GM20431 (cell line): ENCODE results near the gene WDR90.

Experiments
- in situ Hi-C: fragments of 300-500 bp; cut with MseI, MboI; formaldehyde crosslinking; loops from one replicate; pipeline ENCODE4 v1.15.0; 2020; ENCODE audit warnings: low sequenced_read_pairs; ENCODE audit not compliant: unreplicated experiment

WDR90 gene

GRCh38 chr16:703406-703805, 54.2 kb downstream of the WDR90 start:
- in situ Hi-C loops, result no loop called here

GRCh38 chr16:704047-704446, 54.9 kb downstream of the WDR90 start:
- in situ Hi-C loops, result no loop called here

- in situ Hi-C loops, result no loop called here
These were observed 55.6 kb downstream of the WDR90 start for GRCh38 chr16:704552-705380.

GRCh38 chr16:705431-706188, 56.4 kb downstream of the WDR90 start, which contains the start of gene FBXL16:
FBXL16 (minus strand) TSS chr16:705801; CDS start chr16:697405, 8,396 bp downstream.
- in situ Hi-C loops, result no loop called here

GRCh38 chr16:706189-707061, 57.3 kb downstream of the WDR90 start:
- in situ Hi-C loops, result no loop called here

- in situ Hi-C loops, result no loop called here
These were observed 57.9 kb downstream of the WDR90 start for GRCh38 chr16:707062-707538.

GRCh38 chr16:708019-708418, 58.9 kb downstream of the WDR90 start:
- in situ Hi-C loops, result no loop called here

GRCh38 chr16:708959-709358, 59.8 kb downstream of the WDR90 start:
- in situ Hi-C loops, result no loop called here

GRCh38 chr16:709566-710499, 60.7 kb downstream of the WDR90 start:
- in situ Hi-C loops, result loop anchor here (10.0 kb wide), 1 partner anchor 75 kb away; the partner anchor contains the start of genes CHTF18 and RPUSD1

GRCh38 chr16:710500-711075, 61.4 kb downstream of the WDR90 start:
- in situ Hi-C loops, result loop anchor here (10.0 kb wide), 1 partner anchor 74 kb away; the partner anchor contains the start of genes CHTF18 and RPUSD1

- in situ Hi-C loops, result loop anchor here (10.0 kb wide), 1 partner anchor 74 kb away; the partner anchor contains the start of genes CHTF18 and RPUSD1
These were observed 61.9 kb downstream of the WDR90 start for GRCh38 chr16:711084-711483.

GRCh38 chr16:711548-712320, 62.6 kb downstream of the WDR90 start:
- in situ Hi-C loops, result loop anchor here (10.0 kb wide), 1 partner anchor 73 kb away; the partner anchor contains the start of genes CHTF18 and RPUSD1

GRCh38 chr16:712740-713250, 63.6 kb downstream of the WDR90 start:
- in situ Hi-C loops, result loop anchor here (10.0 kb wide), 1 partner anchor 72 kb away; the partner anchor contains the start of genes CHTF18 and RPUSD1

GRCh38 chr16:714079-714478, 64.9 kb downstream of the WDR90 start:
- in situ Hi-C loops, result loop anchor here (10.0 kb wide), 1 partner anchor 71 kb away; the partner anchor contains the start of genes CHTF18 and RPUSD1

- in situ Hi-C loops, result loop anchor here (10.0 kb wide), 1 partner anchor 70 kb away; the partner anchor contains the start of genes CHTF18 and RPUSD1
These were observed 65.7 kb downstream of the WDR90 start, which contains the start of gene METRN for GRCh38 chr16:714558-715476. METRN (plus strand) TSS chr16:715118; CDS start chr16:715290, 172 bp downstream.
